ENCODE results near the gene MAP1B. TPM values are rescaled to one million over a fixed set of nuclear protein-coding genes. Genes with fewer than 3 reads are reported as not detected.

Gene MAP1B
- total and polyA plus RNA-seq, 9 donors, result 23.5 to 55.0 (median 27.8) TPM

DNA sequence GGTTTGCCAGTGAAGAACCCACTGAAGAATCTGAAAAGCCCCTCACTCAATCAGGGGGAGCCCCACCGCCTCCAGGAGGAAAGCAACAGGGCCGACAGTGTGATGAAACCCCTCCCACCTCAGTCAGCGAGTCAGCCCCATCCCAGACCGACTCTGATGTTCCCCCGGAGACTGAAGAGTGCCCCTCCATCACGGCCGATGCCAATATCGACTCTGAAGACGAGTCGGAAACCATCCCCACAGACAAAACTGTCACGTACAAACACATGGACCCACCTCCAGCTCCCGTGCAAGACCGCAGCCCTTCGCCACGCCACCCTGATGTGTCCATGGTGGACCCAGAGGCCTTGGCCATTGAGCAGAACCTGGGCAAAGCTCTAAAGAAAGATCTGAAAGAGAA lies 92.4 kb downstream of the MAP1B start:
- Histone ChIP-seq H3K27ac (ENCODE audit: low read length) (no peak overlapping the region), H3K9me3 (replicated peaks; ENCODE audit: control insufficient read depth, low read depth, low read length) (peaks cover 2% of the 10 kb centered on the region), H3K27me3 (ENCODE audit: control insufficient read depth, insufficient read depth, low read length) (no peaks in the 10 kb centered on the region), H3K36me3 (ENCODE audit: control insufficient read depth, insufficient read depth, low read length) (peaks cover 43% of the 10 kb centered on the region), H3K4me3 (ENCODE audit: low read length) (no peak overlapping the region), H3K4me1 (ENCODE audit: control insufficient read depth, insufficient read depth, low read length) (no peaks in the 10 kb centered on the region)
- 100% methylated on average over 7 of the region's 15 CpGs for WGBS (ENCODE audit: insufficient coverage)
- no peak for DNase-seq

DNA sequence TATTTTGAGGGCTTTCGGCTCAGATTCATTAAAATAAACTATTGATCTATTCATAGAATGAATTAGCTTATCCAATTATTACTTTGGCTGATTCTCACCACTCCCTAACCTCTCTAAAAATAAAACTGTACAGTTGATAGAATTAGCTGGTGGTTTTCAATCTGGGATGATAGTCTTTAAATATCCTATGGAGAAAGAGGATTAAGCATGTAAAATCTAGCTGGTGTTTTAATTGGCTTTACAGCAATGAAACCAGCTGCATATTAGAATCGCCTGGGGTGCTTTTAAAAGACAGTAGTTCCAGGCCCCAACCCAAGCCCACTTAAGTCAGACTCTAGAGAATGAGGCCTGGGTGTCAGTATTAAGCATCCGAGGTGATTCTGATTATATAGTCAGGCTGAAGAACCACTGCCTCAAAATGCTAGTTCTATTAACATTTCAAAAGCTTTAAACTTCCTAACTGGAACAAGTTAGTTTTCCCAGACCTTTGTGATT lies 95.1 kb downstream of the MAP1B start:
- Histone ChIP-seq H3K9me3 (replicated peaks; ENCODE audit: control insufficient read depth, low read depth, low read length) (no peaks in the 10 kb centered on the region), H3K4me3 (ENCODE audit: low read length) (no peak overlapping the region), H3K27me3 (ENCODE audit: control insufficient read depth, insufficient read depth, low read length) (no peaks in the 10 kb centered on the region), H3K36me3 (ENCODE audit: control insufficient read depth, insufficient read depth, low read length) (peaks cover 43% of the 10 kb centered on the region), H3K4me1 (ENCODE audit: control insufficient read depth, insufficient read depth, low read length) (no peaks in the 10 kb centered on the region), H3K27ac (ENCODE audit: low read length) (no peak overlapping the region)
- whole genome bisulfite sequencing (ENCODE audit: insufficient coverage), result 50% methylated on average over 1 of the region's 3 CpGs
- no peak for DNase-seq

DNA sequence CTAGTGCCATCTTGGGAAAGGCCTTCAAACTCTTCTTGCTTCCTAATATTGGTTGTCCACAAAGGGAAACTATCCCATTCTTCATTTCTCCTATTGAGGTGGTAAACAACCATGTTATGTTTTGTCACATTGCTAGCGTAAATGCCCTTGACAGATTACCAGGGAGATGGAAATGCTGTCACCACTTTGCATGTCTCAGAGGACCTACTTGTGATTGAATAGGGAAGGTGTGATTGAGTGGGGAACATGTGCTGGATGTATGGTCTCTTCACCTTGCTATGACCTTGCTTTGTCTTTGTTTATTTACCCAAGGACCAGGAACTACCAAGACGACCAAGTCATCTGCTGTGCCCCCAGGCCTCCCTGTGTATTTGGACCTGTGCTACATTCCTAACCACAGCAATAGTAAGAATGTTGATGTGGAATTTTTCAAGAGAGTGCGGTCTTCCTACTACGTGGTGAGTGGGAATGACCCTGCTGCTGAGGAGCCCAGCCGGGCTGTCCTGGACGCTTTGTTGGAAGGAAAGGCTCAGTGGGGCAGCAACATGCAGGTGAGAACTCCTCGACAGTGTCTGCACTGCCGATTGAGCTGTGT lies 96.1 kb downstream of the MAP1B start:
- no peak overlapping the region for H3K4me3 ChIP-seq (ENCODE audit: low read length)
- DNase-seq, result no peak
- H3K9me3 ChIP-seq (replicated peaks; ENCODE audit: control insufficient read depth, low read depth, low read length), result no peaks in the 10 kb centered on the region
- H3K27ac ChIP-seq (ENCODE audit: low read length), result no peak overlapping the region
- 92% methylated on average over 6 of the region's 8 CpGs for whole genome bisulfite sequencing (ENCODE audit: insufficient coverage)
- H3K36me3 ChIP-seq (ENCODE audit: control insufficient read depth, insufficient read depth, low read length), result peaks cover 35% of the 10 kb centered on the region
- H3K4me1 ChIP-seq (ENCODE audit: control insufficient read depth, insufficient read depth, low read length), result no peaks in the 10 kb centered on the region
- no peaks in the 10 kb centered on the region for H3K27me3 ChIP-seq (ENCODE audit: control insufficient read depth, insufficient read depth, low read length)

DNA sequence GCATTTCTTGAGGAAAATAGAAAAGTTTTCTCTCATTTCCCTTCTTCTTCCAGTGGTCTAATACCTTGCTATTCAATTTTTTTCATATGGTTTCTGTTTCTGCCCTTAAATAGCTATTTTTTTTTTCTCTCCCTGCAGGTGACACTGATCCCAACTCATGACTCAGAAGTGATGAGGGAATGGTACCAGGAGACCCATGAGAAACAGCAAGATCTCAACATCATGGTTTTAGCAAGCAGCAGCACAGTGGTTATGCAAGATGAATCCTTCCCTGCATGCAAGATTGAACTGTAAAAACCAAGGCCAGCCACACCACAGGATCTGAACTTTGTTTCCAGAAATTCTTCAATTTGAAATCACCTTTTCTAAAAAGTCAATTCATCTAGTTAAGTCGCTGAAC lies 97.7 kb downstream of the MAP1B start:
- peaks cover 30% of the 10 kb centered on the region for H3K36me3 ChIP-seq (ENCODE audit: control insufficient read depth, insufficient read depth, low read length)
- DNase-seq, result no peak

DNA sequence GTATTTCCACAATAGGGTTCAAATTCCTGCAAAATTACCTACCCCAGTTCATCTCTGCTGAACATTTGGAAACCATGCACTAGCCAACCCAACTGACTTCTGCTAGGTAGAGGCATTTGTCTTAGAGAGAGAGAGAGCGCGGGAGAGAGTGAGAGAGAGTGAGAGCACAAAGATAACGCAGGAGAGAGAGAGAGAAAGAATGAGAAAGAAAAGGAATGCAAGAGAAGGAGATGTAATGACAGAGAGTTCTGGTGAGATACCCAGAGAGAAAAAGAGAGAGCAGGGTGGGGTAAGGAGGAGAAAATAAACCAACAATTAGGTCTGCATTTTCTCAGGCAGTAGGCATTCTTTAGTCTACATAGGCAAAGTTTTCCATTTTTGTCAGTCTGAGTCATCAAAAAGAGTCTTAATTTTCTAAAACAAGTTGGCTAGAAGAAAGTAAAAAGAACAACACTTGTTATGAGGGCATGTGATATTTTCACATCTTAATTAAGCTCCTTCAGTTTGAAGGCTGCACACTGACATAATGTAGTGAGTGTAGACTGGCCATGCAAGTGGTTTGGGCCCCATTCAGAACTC lies 98.2 kb downstream of the MAP1B start:
- Histone ChIP-seq H3K27ac (ENCODE audit: low read length) (no peak overlapping the region), H3K4me3 (ENCODE audit: low read length) (no peak overlapping the region), H3K36me3 (ENCODE audit: control insufficient read depth, insufficient read depth, low read length) (peaks cover 24% of the 10 kb centered on the region), H3K9me3 (replicated peaks; ENCODE audit: control insufficient read depth, low read depth, low read length) (no peaks in the 10 kb centered on the region), H3K27me3 (ENCODE audit: control insufficient read depth, insufficient read depth, low read length) (no peaks in the 10 kb centered on the region), H3K4me1 (ENCODE audit: control insufficient read depth, insufficient read depth, low read length) (no peaks in the 10 kb centered on the region)
- no peak for DNase-seq
- 97% methylated on average over 3 of the region's 3 CpGs for WGBS (ENCODE audit: insufficient coverage)

More for the DNA sequence above, 97.7 kb downstream of the MAP1B start:
- no peaks in the 10 kb centered on the region for H3K9me3 ChIP-seq (replicated peaks; ENCODE audit: control insufficient read depth, low read depth, low read length)
- no peaks in the 10 kb centered on the region for H3K27me3 ChIP-seq (ENCODE audit: control insufficient read depth, insufficient read depth, low read length)
- H3K27ac ChIP-seq (ENCODE audit: low read length), result no peak overlapping the region
- no peaks in the 10 kb centered on the region for H3K4me1 ChIP-seq (ENCODE audit: control insufficient read depth, insufficient read depth, low read length)
- WGBS (ENCODE audit: insufficient coverage), result 80% methylated on average over 1 of the region's 1 CpG
- H3K4me3 ChIP-seq (ENCODE audit: low read length), result no peak overlapping the region

DNA sequence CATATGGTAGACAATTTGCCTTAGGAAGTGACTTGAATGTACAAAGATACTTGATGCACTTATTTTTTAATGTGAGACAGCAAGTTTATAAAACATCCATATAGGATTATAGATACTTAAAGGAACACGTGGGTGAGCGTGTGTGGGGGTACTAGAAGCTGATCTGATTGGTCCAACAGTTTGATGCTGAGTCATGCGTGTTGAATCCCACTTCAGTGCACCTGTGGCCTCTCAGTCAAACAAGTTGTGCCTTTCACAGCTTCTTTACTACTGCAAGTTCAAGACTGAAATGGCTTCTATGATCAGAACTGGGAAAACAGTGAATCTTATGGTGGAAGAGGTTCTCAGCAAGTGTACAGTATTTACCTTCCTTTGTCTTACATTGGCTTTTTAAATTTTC lies 98.9 kb downstream of the MAP1B start:
- H3K4me3 ChIP-seq (ENCODE audit: low read length), result no peak overlapping the region
- 95% methylated on average over 3 of the region's 3 CpGs for WGBS (ENCODE audit: insufficient coverage)
- H3K4me1 ChIP-seq (ENCODE audit: control insufficient read depth, insufficient read depth, low read length), result peaks cover 2% of the 10 kb centered on the region
- peaks cover 23% of the 10 kb centered on the region for H3K36me3 ChIP-seq (ENCODE audit: control insufficient read depth, insufficient read depth, low read length)
- no peak for DNase-seq
- H3K27me3 ChIP-seq (ENCODE audit: control insufficient read depth, insufficient read depth, low read length), result no peaks in the 10 kb centered on the region
- no peaks in the 10 kb centered on the region for H3K9me3 ChIP-seq (replicated peaks; ENCODE audit: control insufficient read depth, low read depth, low read length)
- H3K27ac ChIP-seq (ENCODE audit: low read length), result no peak overlapping the region

DNA sequence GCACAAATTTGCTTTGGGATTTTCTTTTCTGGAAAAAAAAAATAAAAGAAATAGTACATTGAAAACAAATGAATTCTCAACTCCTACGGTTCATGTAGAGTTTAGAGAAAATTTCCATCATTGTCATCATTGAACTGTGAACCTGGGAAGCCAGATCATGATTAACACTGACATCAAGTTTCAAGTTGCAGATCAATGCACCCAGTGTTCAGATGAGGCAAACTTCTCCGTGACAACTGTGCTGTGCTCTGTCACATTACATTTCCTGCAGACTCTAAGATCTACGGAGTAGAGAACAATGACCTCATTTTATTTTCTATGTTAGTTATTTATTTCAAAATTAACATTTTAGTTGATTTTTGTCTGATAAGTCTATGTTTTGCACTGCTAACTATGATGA lies 99.7 kb downstream of the MAP1B start:
- H3K9me3 ChIP-seq (replicated peaks; ENCODE audit: control insufficient read depth, low read depth, low read length), result no peaks in the 10 kb centered on the region
- H3K4me1 ChIP-seq (ENCODE audit: control insufficient read depth, insufficient read depth, low read length), result peaks cover 2% of the 10 kb centered on the region
- no peak for DNase-seq
- H3K4me3 ChIP-seq (ENCODE audit: low read length), result no peak overlapping the region
- WGBS (ENCODE audit: insufficient coverage), result no CpG with 5 or more reads among the region's 3 CpGs
- H3K36me3 ChIP-seq (ENCODE audit: control insufficient read depth, insufficient read depth, low read length), result peaks cover 23% of the 10 kb centered on the region
- H3K27ac ChIP-seq (ENCODE audit: low read length), result no peak overlapping the region
- no peaks in the 10 kb centered on the region for H3K27me3 ChIP-seq (ENCODE audit: control insufficient read depth, insufficient read depth, low read length)

DNA sequence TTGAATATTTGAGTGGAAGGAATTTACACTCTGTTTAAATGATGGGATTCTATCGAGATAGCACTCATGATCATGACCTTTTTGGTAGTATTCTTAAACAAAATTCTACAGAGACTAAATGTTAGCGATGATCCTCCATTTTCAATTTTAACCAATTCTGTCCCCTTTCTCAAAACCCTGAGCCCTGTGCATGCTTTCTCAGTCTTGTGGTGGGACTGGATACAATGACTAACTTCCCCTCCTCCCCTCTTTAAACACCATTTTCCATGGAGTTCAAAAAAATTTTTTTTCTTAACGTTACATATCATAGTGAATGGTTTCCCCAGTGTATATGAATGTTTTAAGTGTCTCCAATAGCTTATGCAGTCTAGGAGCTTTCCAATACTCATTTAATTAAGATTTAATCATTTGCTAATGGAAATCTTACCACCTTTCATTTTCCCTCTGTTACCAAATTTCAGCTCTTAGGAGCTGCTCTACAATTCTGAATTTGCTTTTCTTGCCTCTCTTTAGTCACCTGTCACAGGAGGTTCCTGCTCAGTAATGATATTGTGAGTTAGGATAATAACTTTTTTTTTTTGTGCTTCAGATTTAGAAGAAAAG lies 101.2 kb downstream of the MAP1B start:
- WGBS (ENCODE audit: insufficient coverage), result 100% methylated on average over 1 of the region's 3 CpGs
- no peak for DNase-seq
- H3K36me3 ChIP-seq (ENCODE audit: control insufficient read depth, insufficient read depth, low read length), result peaks cover 19% of the 10 kb centered on the region
- no peak overlapping the region for H3K4me3 ChIP-seq (ENCODE audit: low read length)
- peaks cover 2% of the 10 kb centered on the region for H3K4me1 ChIP-seq (ENCODE audit: control insufficient read depth, insufficient read depth, low read length)
- H3K27me3 ChIP-seq (ENCODE audit: control insufficient read depth, insufficient read depth, low read length), result no peaks in the 10 kb centered on the region
- no peaks in the 10 kb centered on the region for H3K9me3 ChIP-seq (replicated peaks; ENCODE audit: control insufficient read depth, low read depth, low read length)
- no peak overlapping the region for H3K27ac ChIP-seq (ENCODE audit: low read length)

DNA sequence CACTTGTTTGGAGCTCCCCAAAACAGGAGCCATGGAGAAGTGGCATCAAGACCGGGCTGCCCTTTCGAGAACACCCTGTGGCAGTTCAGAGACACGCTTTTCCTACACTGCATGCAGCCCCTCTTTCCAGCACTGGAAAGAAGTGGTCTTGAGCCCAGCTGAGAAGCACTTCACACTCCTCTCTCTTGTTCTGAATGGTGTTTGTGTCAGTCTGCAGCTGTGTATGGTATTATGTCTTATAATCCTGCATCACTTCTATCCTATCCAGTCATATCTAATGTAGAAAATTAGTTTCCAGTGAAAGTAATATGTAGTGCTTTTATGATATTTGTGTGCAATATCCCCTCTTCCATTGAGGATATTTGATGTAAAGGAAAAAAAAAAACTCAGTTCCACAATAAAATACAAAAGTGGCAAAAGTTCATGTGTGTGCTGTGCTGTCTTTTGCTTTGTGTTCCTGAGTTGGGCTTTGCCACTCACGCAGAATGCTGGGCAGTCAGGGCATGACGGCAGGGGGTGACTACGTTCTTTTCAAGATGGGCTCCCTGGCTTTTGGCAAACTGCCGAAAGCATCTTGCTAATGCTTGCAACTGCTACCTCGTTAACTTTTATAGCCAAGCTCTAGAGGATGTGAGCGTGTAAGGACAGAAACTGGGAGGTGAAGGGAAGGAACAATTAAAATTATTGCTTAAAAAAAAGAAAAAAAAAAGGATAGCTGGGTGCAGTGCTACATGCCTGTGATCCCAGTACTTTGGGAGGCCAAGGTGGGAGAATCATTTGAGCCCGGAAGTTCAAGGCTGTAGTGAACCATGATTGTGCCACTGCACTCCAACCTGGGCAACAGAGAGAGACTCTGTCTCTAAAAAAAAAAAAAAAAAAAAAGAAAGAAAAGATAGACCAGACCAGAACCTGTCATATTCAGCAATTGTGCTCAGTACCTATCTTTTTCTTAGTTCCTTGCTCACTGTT lies 102.2 kb downstream of the MAP1B start:
- H3K36me3 ChIP-seq (ENCODE audit: control insufficient read depth, insufficient read depth, low read length), result peaks cover 12% of the 10 kb centered on the region
- DNase-seq, result peak; percentile 34
- H3K9me3 ChIP-seq (replicated peaks; ENCODE audit: control insufficient read depth, low read depth, low read length), result no peaks in the 10 kb centered on the region
- H3K27me3 ChIP-seq (ENCODE audit: control insufficient read depth, insufficient read depth, low read length), result no peaks in the 10 kb centered on the region
- H3K4me3 ChIP-seq (ENCODE audit: low read length), result no peak overlapping the region
- no peak overlapping the region for H3K27ac ChIP-seq (ENCODE audit: low read length)
- WGBS (ENCODE audit: insufficient coverage), result 43% methylated on average over 3 of the region's 10 CpGs
- H3K4me1 ChIP-seq (ENCODE audit: control insufficient read depth, insufficient read depth, low read length), result peaks cover 2% of the 10 kb centered on the region
